Mammary epithelial cell (primary cell): ENCODE data around the gene TRIM6.

ENCODE experiments used
- CTCF ChIP-seq, 2 donors: IDR thresholded peaks in 1 of 2; conservative IDR thresholded peaks in 1 of 2; 2 replicates each; pipeline ENCODE4 v1.5.1; 2011 to 2012; ENCODE audit warnings: inconsistent platforms in 2 of 2, low read length in 2 of 2, mild to moderate bottlenecking in 2 of 2, control low read depth in 1 of 2, low read depth in 1 of 2; ENCODE audit not compliant: insufficient read depth in 1 of 2; ENCODE audit errors: extremely low read depth in 1 of 2
- EZH2 ChIP-seq: IDR thresholded peaks from 2 replicates; pipeline ENCODE4 v1.6.1; 2012; ENCODE audit warnings: low read length, inconsistent platforms, borderline replicate concordance

- TF ChIP-seq EZH2 (no peak), CTCF (conservative IDR thresholded peaks at IDR 0.05 in 1 of 2, IDR thresholded peaks at IDR 0.05 in 1 of 2; ENCODE audit: extremely low read depth in 1 of 2, insufficient read depth in 1 of 2, low read depth in 1 of 2, low read length in 2 of 2) (no peak)
Observed at GRCh38 chr11:5621580-5621979, 25.1 kb downstream of the TRIM6 start.
